Fibroblast of skin of left biceps (primary cell): ENCODE measurements around the gene AKAP10.
"Not testable (repeated sequence)": the region's sequence is repeated elsewhere in the genome, so short reads cannot be mapped to it uniquely, and the experiment has no call there.

Experiments used
- DNase-seq, 2 experiments: peaks; one replicate each; pipeline ENCODE4 v3.0.0-alpha.2; 2013; ENCODE audit warnings: low read depth in 2 of 2

AKAP10 gene

DNA sequence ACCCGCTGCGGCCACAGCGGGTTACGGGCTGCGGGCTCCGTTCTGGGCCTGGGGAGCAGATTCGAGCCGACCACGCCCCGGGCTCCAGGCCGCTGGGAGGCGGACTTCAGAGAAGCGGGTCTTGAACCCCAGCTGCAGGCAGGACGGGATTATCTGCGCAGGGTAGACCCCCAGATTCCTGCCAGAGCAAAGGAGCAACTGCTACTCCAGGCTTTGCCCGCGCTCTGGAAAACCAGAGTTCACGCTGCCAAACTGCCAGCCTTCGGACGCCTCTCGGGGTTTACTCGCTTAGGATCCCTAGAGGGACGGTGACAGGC, 109.6 kb downstream of the AKAP10 start:
- peak in 1 of 2 experiments; percentile 7 for DNase-seq

DNA sequence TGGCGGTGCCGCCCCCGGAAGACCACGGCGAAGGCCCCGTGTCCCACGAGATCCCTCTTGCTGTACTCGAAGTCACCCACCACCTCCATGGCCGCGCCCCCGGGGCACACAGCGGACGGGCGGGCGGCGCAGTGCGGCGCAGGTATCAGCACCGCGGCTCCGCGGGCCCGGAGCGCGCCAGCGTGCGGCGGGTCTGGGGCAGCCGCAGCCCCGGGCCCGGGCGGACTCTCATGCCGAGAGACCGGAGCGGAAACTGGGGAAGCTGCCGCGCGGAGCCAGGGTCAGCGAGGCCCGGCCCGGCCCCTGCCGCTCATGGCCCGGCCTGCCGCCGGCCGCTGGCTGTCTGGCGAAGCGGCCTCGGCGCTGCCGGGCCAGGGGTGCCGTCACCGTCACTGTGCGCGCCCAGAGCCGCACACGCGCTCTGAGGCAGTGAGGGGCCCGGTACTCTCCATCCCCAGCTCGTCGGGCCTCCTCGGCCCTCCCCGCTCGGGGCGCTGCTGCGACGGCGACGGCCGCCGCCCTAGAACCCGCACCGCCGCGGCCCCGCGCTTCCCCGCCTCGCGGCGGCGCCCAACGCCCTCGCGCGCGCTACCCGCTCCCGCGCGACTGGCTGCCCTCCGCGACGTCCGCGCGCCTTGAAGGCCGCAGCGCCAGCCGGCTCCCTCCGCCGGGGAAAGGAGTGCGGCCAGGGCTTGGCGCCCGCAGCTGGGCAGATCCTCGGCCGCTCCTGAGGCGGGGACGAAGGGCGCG, 110.1 kb downstream of the AKAP10 start, which contains the start of gene ULK2:
ULK2 (minus strand) TSS at position 608 of the 750 bp plus-strand sequence; CDS start at position 89, 519 bp downstream.
- peak; percentile 60 to 62 for DNase-seq

DNA sequence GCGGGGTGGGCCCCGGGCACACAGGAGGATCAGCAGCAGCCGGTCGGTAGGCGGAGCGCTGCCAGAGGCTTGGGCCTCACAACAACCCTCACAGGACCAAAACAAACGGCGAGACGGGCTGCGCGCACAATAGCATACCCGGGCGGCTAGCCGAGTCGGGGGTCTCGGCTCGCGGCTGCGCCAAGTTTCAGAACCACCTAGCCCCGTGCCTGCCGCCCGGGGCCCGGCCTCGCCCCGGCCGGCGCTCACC, 110.6 kb downstream of the AKAP10 start:
- peak; percentile 17 to 18 for DNase-seq

DNA sequence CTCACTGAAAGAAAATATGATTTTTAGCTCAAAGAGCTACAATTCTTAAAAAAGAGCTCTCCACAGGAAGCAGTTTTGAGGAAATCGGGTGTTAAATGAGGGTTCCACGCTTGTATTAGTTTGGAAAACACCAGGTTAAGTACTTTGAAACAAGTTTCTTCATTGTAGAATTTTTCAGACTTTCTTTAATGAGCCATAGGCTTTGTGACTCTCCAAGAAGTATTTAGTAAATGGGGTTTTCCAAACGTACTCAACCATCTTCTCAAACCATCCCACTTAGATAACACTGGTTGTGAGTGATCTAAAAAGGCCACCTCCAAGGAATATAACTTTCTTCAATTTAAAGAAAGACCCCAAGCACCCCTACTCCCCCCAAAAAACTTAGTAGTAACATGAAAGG, 112.6 kb downstream of the AKAP10 start:
- DNase-seq: no peak

DNA sequence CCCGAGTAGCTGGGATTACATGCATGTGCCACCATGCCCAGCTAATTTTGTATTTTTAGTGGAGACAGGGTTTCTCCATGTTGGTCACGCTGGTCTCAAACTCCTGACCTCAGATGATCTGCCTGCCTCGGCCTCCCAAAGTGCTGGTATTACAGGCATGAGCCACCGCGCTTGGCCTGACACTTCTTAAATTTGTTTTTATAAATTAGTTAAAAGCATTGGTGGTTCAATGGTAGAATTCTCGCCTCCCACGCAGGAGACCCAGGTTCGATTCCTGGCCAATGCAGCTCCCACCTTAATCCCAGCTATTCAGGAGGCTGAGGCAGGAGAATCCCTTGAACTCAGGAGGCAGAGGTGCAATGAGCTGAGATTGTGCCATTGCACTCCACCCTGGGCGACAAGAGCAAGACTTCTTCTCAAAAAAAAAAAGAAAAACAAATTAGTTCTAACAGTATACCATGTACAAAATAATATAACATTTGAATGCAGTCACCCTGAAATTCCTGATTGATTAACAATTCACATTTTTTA, 116.9 kb downstream of the AKAP10 start:
- DNase-seq: not testable (repeated sequence)

DNA sequence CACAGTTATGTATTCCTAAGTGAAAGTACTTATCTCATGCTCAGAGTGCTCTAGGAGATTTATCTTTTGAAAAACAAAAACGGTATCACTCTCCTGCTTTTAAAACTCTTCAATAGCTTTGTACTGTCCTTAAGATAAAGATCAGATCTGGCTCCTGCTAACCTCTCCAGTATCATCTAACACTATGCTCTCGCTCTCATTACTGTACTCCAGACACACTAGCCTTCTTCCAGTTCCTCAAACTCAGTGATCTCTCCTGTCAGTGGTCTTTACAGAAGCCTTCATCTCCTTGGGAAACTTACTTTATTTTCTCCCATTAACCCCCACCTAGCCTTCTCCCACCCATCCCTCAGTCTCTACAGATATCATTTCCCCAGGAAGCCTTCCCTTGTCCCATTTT, 120.0 kb downstream of the AKAP10 start:
- DNase-seq: no peak
